Muscle layer of colon (tissue), 2 donors: ENCODE data around the gene FAM200B.
A peak's percentile ranks its signal among the peaks of the same experiment; 100 is the strongest.

Source experiments
- H3K27ac ChIP-seq: one replicate; pipeline ENCODE4 v1.7.0; 2013; ENCODE audit warnings: low read depth, mild to moderate bottlenecking, low read length, moderate library complexity
- H3K27me3 ChIP-seq, 2 donors: one replicate each; pipeline ENCODE4 v1.7.0; 2013; ENCODE audit warnings: low read length in 2 of 2, mild to moderate bottlenecking in 2 of 2; ENCODE audit not compliant: insufficient read depth in 2 of 2, control insufficient read depth in 1 of 2
- H3K36me3 ChIP-seq: one replicate; pipeline ENCODE4 v1.7.0; 2013; ENCODE audit warnings: mild to moderate bottlenecking, low read length; ENCODE audit not compliant: insufficient read depth
- H3K4me1 ChIP-seq: one replicate; pipeline ENCODE4 v1.7.0; 2013; ENCODE audit warnings: mild to moderate bottlenecking, low read length; ENCODE audit not compliant: insufficient read depth
- H3K4me3 ChIP-seq, 2 donors: one replicate each; pipeline ENCODE4 v1.7.0; 2013; ENCODE audit warnings: low read length in 2 of 2, low read depth in 1 of 2, mild to moderate bottlenecking in 1 of 2, moderate library complexity in 1 of 2
- H3K9ac ChIP-seq: one replicate; pipeline ENCODE4 v1.7.0; 2013; ENCODE audit warnings: low read length
- H3K9me3 ChIP-seq: one replicate; pipeline ENCODE4 v1.7.0; 2013; ENCODE audit warnings: mild to moderate bottlenecking, low read length
- donor health status: abdominal sarcoma.
- donor health status: Adenocarcinoma of cecum.

FAM200B gene

GRCh38 chr4:15655223-15656037 is 26.2 kb upstream of the FAM200B start, which contains the start of gene FBXL5:
Gene FBXL5 (minus strand): TSS chr4:15655357. CDS start chr4:15655287, 70 bp downstream.
- Histone ChIP-seq H3K9me3 (no peaks in the 10 kb centered on the region), H3K9ac (peak within 1 kb of the TSS; percentile 85), H3K4me1 (peaks cover 35% of the 10 kb centered on the region), H3K27me3 (no peaks in the 10 kb centered on the region), H3K27ac (peak within 1 kb of the TSS; percentile 98), H3K4me3 (peak within 1 kb of the TSS; percentile 83 to 96), H3K36me3 (no peaks in the 10 kb centered on the region)

- Histone ChIP-seq H3K36me3 (no peaks in the 10 kb centered on the region), H3K9ac (peak overlapping the region; percentile 62), H3K27me3 (no peaks in the 10 kb centered on the region), H3K4me3 (peak overlapping the region; percentile 83 to 85), H3K9me3 (no peaks in the 10 kb centered on the region), H3K4me1 (peaks cover 29% of the 10 kb centered on the region), H3K27ac (peak overlapping the region; percentile 98)
Observed at GRCh38 chr4:15656038-15656470, 25.6 kb upstream of the FAM200B start.

GRCh38 chr4:15657366-15657765 is 24.3 kb upstream of the FAM200B start:
- Histone ChIP-seq H3K9me3 (no peaks in the 10 kb centered on the region), H3K27ac (no peak overlapping the region), H3K4me1 (peaks cover 16% of the 10 kb centered on the region), H3K9ac (no peak overlapping the region), H3K27me3 (no peaks in the 10 kb centered on the region), H3K4me3 (no peak overlapping the region), H3K36me3 (no peaks in the 10 kb centered on the region)

- Histone ChIP-seq H3K4me3 (no peak overlapping the region), H3K36me3 (no peaks in the 10 kb centered on the region), H3K9me3 (no peaks in the 10 kb centered on the region), H3K4me1 (peaks cover 7% of the 10 kb centered on the region), H3K9ac (no peak overlapping the region), H3K27me3 (no peaks in the 10 kb centered on the region), H3K27ac (no peak overlapping the region)
Observed at GRCh38 chr4:15658136-15658770, 23.4 kb upstream of the FAM200B start.

- H3K27ac ChIP-seq: no peak overlapping the region
- no peak overlapping the region for H3K9ac ChIP-seq
- peaks cover 2% of the 10 kb centered on the region for H3K4me1 ChIP-seq
- H3K27me3 ChIP-seq: no peaks in the 10 kb centered on the region
- no peaks in the 10 kb centered on the region for H3K36me3 ChIP-seq
- H3K4me3 ChIP-seq: no peak overlapping the region
- H3K9me3 ChIP-seq: no peaks in the 10 kb centered on the region
Observed at GRCh38 chr4:15658781-15659180, 22.8 kb upstream of the FAM200B start.

- H3K4me3 ChIP-seq: no peak overlapping the region
- H3K27me3 ChIP-seq: no peaks in the 10 kb centered on the region
- no peaks in the 10 kb centered on the region for H3K4me1 ChIP-seq
- H3K9me3 ChIP-seq: no peaks in the 10 kb centered on the region
- no peaks in the 10 kb centered on the region for H3K36me3 ChIP-seq
- H3K27ac ChIP-seq: no peak overlapping the region
- no peak overlapping the region for H3K9ac ChIP-seq
Observed at GRCh38 chr4:15659768-15660570, 21.7 kb upstream of the FAM200B start.

GRCh38 chr4:15665753-15666365 is 15.8 kb upstream of the FAM200B start:
- Histone ChIP-seq H3K4me3 (no peak overlapping the region), H3K27me3 (no peaks in the 10 kb centered on the region), H3K36me3 (no peaks in the 10 kb centered on the region), H3K9me3 (no peaks in the 10 kb centered on the region), H3K9ac (no peak overlapping the region), H3K4me1 (no peaks in the 10 kb centered on the region), H3K27ac (no peak overlapping the region)

GRCh38 chr4:15667006-15667405 is 14.6 kb upstream of the FAM200B start:
- H3K4me3 ChIP-seq: no peak overlapping the region
- H3K9ac ChIP-seq: no peak overlapping the region
- H3K27me3 ChIP-seq: no peaks in the 10 kb centered on the region
- no peaks in the 10 kb centered on the region for H3K9me3 ChIP-seq
- no peaks in the 10 kb centered on the region for H3K36me3 ChIP-seq
- no peaks in the 10 kb centered on the region for H3K4me1 ChIP-seq
- H3K27ac ChIP-seq: no peak overlapping the region

- Histone ChIP-seq H3K9me3 (no peaks in the 10 kb centered on the region), H3K9ac (no peak overlapping the region), H3K27me3 (no peaks in the 10 kb centered on the region), H3K4me1 (no peaks in the 10 kb centered on the region), H3K4me3 (no peak overlapping the region), H3K27ac (no peak overlapping the region), H3K36me3 (no peaks in the 10 kb centered on the region)
Observed at GRCh38 chr4:15668566-15669435, 12.8 kb upstream of the FAM200B start.

GRCh38 chr4:15670576-15670975 is 11.1 kb upstream of the FAM200B start:
- Histone ChIP-seq H3K27ac (no peak overlapping the region), H3K4me3 (no peak overlapping the region), H3K36me3 (no peaks in the 10 kb centered on the region), H3K27me3 (no peaks in the 10 kb centered on the region), H3K9ac (no peak overlapping the region), H3K4me1 (no peaks in the 10 kb centered on the region), H3K9me3 (no peaks in the 10 kb centered on the region)
